GM21367 (cell line): Measurements from ENCODE around the gene APOA1.

Source experiments
- ATAC-seq: cut with Tn5 transposase; IDR thresholded peaks from one replicate; pipeline ENCODE4 v1.9.1; 2021; ENCODE audit not compliant: unreplicated experiment

APOA1 gene

GRCh38 chr11:116859175-116859574 lies 21.8 kb upstream of the APOA1 start:
- ATAC-seq = no peak

- ATAC-seq = no peak
Measured at GRCh38 chr11:116857936-116858335, 20.5 kb upstream of the APOA1 start.

- ATAC-seq = no peak
Measured at GRCh38 chr11:116857316-116857715, 19.9 kb upstream of the APOA1 start.

- ATAC-seq = no peak
Measured at GRCh38 chr11:116856423-116856822, 19.0 kb upstream of the APOA1 start.

GRCh38 chr11:116855413-116855812 lies 18.0 kb upstream of the APOA1 start:
- ATAC-seq = no peak

- ATAC-seq = peak; percentile 87
Measured at GRCh38 chr11:116853461-116854073, 16.1 kb upstream of the APOA1 start.

GRCh38 chr11:116852261-116853031 lies 15.0 kb upstream of the APOA1 start:
- ATAC-seq = no peak

GRCh38 chr11:116851626-116852025 lies 14.2 kb upstream of the APOA1 start:
- ATAC-seq = no peak

- ATAC-seq = no peak
Measured at GRCh38 chr11:116849486-116849885, 12.1 kb upstream of the APOA1 start.

GRCh38 chr11:116849060-116849459 lies 11.6 kb upstream of the APOA1 start:
- no peak for ATAC-seq

- ATAC-seq = no peak
Measured at GRCh38 chr11:116847612-116848011, 10.2 kb upstream of the APOA1 start.

GRCh38 chr11:116844722-116845121 lies 7.3 kb upstream of the APOA1 start:
- ATAC-seq = no peak

- ATAC-seq = no peak
Measured at GRCh38 chr11:116843661-116844060, 6.2 kb upstream of the APOA1 start.

- ATAC-seq = no peak
Measured at GRCh38 chr11:116842909-116843308, 5.5 kb upstream of the APOA1 start.

- ATAC-seq = no peak
Measured at GRCh38 chr11:116842117-116842516, 4.7 kb upstream of the APOA1 start.

- ATAC-seq = no peak
Measured at GRCh38 chr11:116840746-116841296, 3.4 kb upstream of the APOA1 start.

GRCh38 chr11:116840224-116840745 lies 2.9 kb upstream of the APOA1 start:
- no peak for ATAC-seq

- no peak for ATAC-seq
Measured at GRCh38 chr11:116838321-116839084, 1.1 kb upstream of the APOA1 start.

GRCh38 chr11:116836632-116836991 lies 810 bp downstream of the APOA1 start:
- no peak for ATAC-seq

- peak; percentile 82 for ATAC-seq
Measured at GRCh38 chr11:116835791-116836631, 1.4 kb downstream of the APOA1 start.
